Body of pancreas (tissue), 4 donors: ENCODE data around the gene LDLRAD4. TPM values are rescaled to one million over a fixed set of nuclear protein-coding genes. Genes with fewer than 3 reads are reported as not detected.

Source experiments
- ATAC-seq: fragments of 150-250 bp; one replicate; pipeline ENCODE4 v1.9.1; 2016
- DNase-seq, 4 donors: peaks; one replicate each; pipeline ENCODE4 v3.0.0-alpha.2; 2019
- H3K27ac ChIP-seq, 4 donors: fragments of 200-600 bp; sonication (generic); 1 replicate in 3 of 4; 2 replicates in 1 of 4; pipeline versions ENCODE4 v1.5.1 to v1.6.1; 2016 to 2019; ENCODE audit warnings: mild to moderate bottlenecking in 1 of 4, mixed read lengths in 1 of 4, moderate library complexity in 1 of 4
- H3K27me3 ChIP-seq, 2 donors: fragments of 200-600 bp; sonication (generic); one replicate each; pipeline ENCODE4 v1.6.0; 2016; ENCODE audit warnings: mild to moderate bottlenecking in 1 of 2
- H3K36me3 ChIP-seq, 2 donors: fragments of 200-600 bp; sonication (generic); replicated peaks in 1 of 2; 2 replicates each; pipeline ENCODE4 v1.5.1; 2016; ENCODE audit warnings: low read depth in 2 of 2; ENCODE audit not compliant: insufficient read depth in 1 of 2
- H3K4me1 ChIP-seq: fragments of 200-600 bp; sonication (generic); one replicate; pipeline ENCODE4 v1.6.0; 2016
- H3K4me3 ChIP-seq, 2 donors: fragments of 200-600 bp; sonication (generic); 1 replicate in 1 of 2; 2 replicates in 1 of 2; pipeline ENCODE4 v1.5.1; 2016 to 2019
- H3K9me3 ChIP-seq, 3 donors: fragments of 200-600 bp; sonication (generic); 1 replicate in 2 of 3; 2 replicates in 1 of 3; pipeline ENCODE4 v1.5.1; 2016
- CTCF ChIP-seq, 7 experiments: fragments of 450-650 bp in 4 of 7; fragments of 200-600 bp in 3 of 7; sonication (generic) in 3 of 7; IDR thresholded peaks; one replicate each; pipeline ENCODE4 v1.5.1; 2016 to 2019; ENCODE audit warnings: antibody characterized with exemption in 7 of 7
- POLR2A ChIP-seq, 3 donors: fragments of 450-650 bp; IDR thresholded peaks; one replicate each; pipeline ENCODE4 v1.6.1; 2016; ENCODE audit warnings: antibody characterized with exemption in 3 of 3, mild to moderate bottlenecking in 2 of 3
- WGBS, 2 donors: methylation state at CpG; one replicate each; pipeline ENCODE4 v1.1.5; 2017; 5-methylcytosine and 5-hydroxymethylcytosine counted together
- intact Hi-C: fragments of 100-400 bp; cut with DNase I; formaldehyde crosslinking; loops from one replicate; pipeline ENCODE4 v1.15.1; 2023
- total RNA-seq, 2 donors: library from RNA; depleted of rRNA; stranded (reverse); fragments of >200 nt; gene quantifications; one replicate each; pipeline ENCODE4 v1.1.0, GENCODE V29; 2016

LDLRAD4 gene
- total RNA-seq, 2 donors from 2014 or later: 8.6 to 35.9 TPM

- Histone ChIP-seq H3K9me3 (no peaks in the 10 kb centered on the region), H3K27ac (no peak overlapping the region), H3K27me3 (no peaks in the 10 kb centered on the region), H3K4me3 (no peak overlapping the region), H3K36me3 (no peaks in the 10 kb centered on the region), H3K4me1 (peaks cover 6% of the 10 kb centered on the region)
- ATAC-seq (no peak), DNase-seq (no peak)
- intact Hi-C loops: no loop called here
- TF ChIP-seq POLR2A (IDR thresholded peaks at IDR 0.05): no peak
- no peak for TF ChIP-seq CTCF (IDR thresholded peaks at IDR 0.05)
- 81 to 85% methylated on average over 19 of the region's 19 CpGs for WGBS, 2 donors
These were observed 229.8 kb downstream of the LDLRAD4 start for GRCh38 chr18:13448335-13448795.

- H3K9me3 ChIP-seq: no peaks in the 10 kb centered on the region
- H3K27me3 ChIP-seq: no peaks in the 10 kb centered on the region
- peaks cover 6% of the 10 kb centered on the region for H3K4me1 ChIP-seq
- no peak overlapping the region for H3K27ac ChIP-seq
- no peaks in the 10 kb centered on the region for H3K36me3 ChIP-seq
- TF ChIP-seq POLR2A (IDR thresholded peaks at IDR 0.05): no peak
- no peak for TF ChIP-seq CTCF (IDR thresholded peaks at IDR 0.05)
- no peak for ATAC-seq
- DNase-seq: no peak
- WGBS, 2 donors: 97 to 99% methylated on average over 9 of the region's 9 CpGs
- intact Hi-C loops: no loop called here
- no peak overlapping the region for H3K4me3 ChIP-seq
These were observed 231.1 kb downstream of the LDLRAD4 start for GRCh38 chr18:13449651-13450050.

GRCh38 chr18:13450289-13451212 lies 232.0 kb downstream of the LDLRAD4 start:
- H3K36me3 ChIP-seq: no peaks in the 10 kb centered on the region
- H3K9me3 ChIP-seq: no peaks in the 10 kb centered on the region
- WGBS, 2 donors: 70 to 80% methylated on average over 10 of the region's 10 CpGs
- no peak overlapping the region for H3K27ac ChIP-seq
- intact Hi-C loops: no loop called here
- DNase-seq (no peak), ATAC-seq (no peak)
- no peak for TF ChIP-seq CTCF (IDR thresholded peaks at IDR 0.05)
- no peak overlapping the region for H3K4me3 ChIP-seq
- H3K4me1 ChIP-seq: peaks cover 6% of the 10 kb centered on the region
- no peaks in the 10 kb centered on the region for H3K27me3 ChIP-seq

GRCh38 chr18:13451213-13451540 lies 232.6 kb downstream of the LDLRAD4 start:
- 66 to 69% methylated on average over 3 of the region's 3 CpGs for WGBS, 2 donors
- peaks cover 6% of the 10 kb centered on the region for H3K4me1 ChIP-seq
- H3K9me3 ChIP-seq: no peaks in the 10 kb centered on the region
- H3K36me3 ChIP-seq: no peaks in the 10 kb centered on the region
- intact Hi-C loops: no loop called here
- DNase-seq (no peak), ATAC-seq (no peak)
- H3K27me3 ChIP-seq: no peaks in the 10 kb centered on the region
- H3K4me3 ChIP-seq: no peak overlapping the region
- H3K27ac ChIP-seq: no peak overlapping the region
- no peak for TF ChIP-seq CTCF (IDR thresholded peaks at IDR 0.05)
- TF ChIP-seq POLR2A (IDR thresholded peaks at IDR 0.05): no peak
